Measurements from ENCODE around the gene AREL1.

Gene AREL1

GRCh38 chr14:74634964-74635363 is 77.9 kb downstream of the AREL1 start:
- no peak for DNase-seq

GRCh38 chr14:74634481-74634880 is 78.4 kb downstream of the AREL1 start:
- no peak for DNase-seq

GRCh38 chr14:74630881-74631690 is 81.8 kb downstream of the AREL1 start:
- DNase-seq, result no peak

GRCh38 chr14:74628418-74628817 is 84.5 kb downstream of the AREL1 start:
- DNase-seq, result no peak

GRCh38 chr14:74627076-74627475 is 85.8 kb downstream of the AREL1 start:
- DNase-seq, result no peak

GRCh38 chr14:74622257-74622656 is 90.6 kb downstream of the AREL1 start:
- no peak for DNase-seq

GRCh38 chr14:74621556-74621955 is 91.3 kb downstream of the AREL1 start:
- no peak for DNase-seq

GRCh38 chr14:74620923-74621322 is 92.0 kb downstream of the AREL1 start:
- no peak for DNase-seq

- no peak for DNase-seq
Measured at GRCh38 chr14:74620497-74620921, 92.4 kb downstream of the AREL1 start.

GRCh38 chr14:74619672-74620131 is 93.2 kb downstream of the AREL1 start:
- no peak for DNase-seq

- no peak for DNase-seq
Measured at GRCh38 chr14:74618078-74618952, 94.6 kb downstream of the AREL1 start.

- no peak for DNase-seq
Measured at GRCh38 chr14:74616996-74617700, 95.7 kb downstream of the AREL1 start.

GRCh38 chr14:74616507-74616906 is 96.4 kb downstream of the AREL1 start:
- no peak for DNase-seq

- DNase-seq, result no peak
Measured at GRCh38 chr14:74615735-74616134, 97.1 kb downstream of the AREL1 start.

GRCh38 chr14:74614508-74615495 is 98.1 kb downstream of the AREL1 start:
- DNase-seq, result no peak

- no peak for DNase-seq
Measured at GRCh38 chr14:74613211-74613914, 99.5 kb downstream of the AREL1 start.

- DNase-seq, result peak; percentile 37
Measured at GRCh38 chr14:74612350-74613021, 100.4 kb downstream of the AREL1 start.

- no peak for DNase-seq
Measured at GRCh38 chr14:74611650-74612349, 101.1 kb downstream of the AREL1 start, which contains the start of gene LTBP2. TSS of gene LTBP2 (minus strand) at chr14:74612237. CDS start at chr14:74611944, 293 bp downstream.

Data from NCI-H1092 treated with DMSO at 0.1 percent for 48 hours (cell line).